ENCODE results near the gene COL6A2. TPM values are rescaled to one million over a fixed set of nuclear protein-coding genes. Genes with fewer than 3 reads are reported as not detected.

COL6A2 gene
- total and polyA plus RNA-seq, 2 of the 13 experiments (the other 11 are each of a cell fraction or from before 2014, with no cell fraction given): 0.07 to 0.41 TPM

GRCh38 chr21:46115441-46116188 lies 17.7 kb downstream of the COL6A2 start (continued):
- no peak for TF ChIP-seq E2F2 (CRISPR knock-in tag; IDR thresholded peaks at IDR 0.05; ENCODE audit: borderline replicate concordance)
- TF ChIP-seq GFI1 (CRISPR knock-in tag; IDR thresholded peaks at IDR 0.05; ENCODE audit: borderline replicate concordance): no peak
- TF ChIP-seq E2F1 (CRISPR knock-in tag; IDR thresholded peaks at IDR 0.05): no peak
- TF ChIP-seq DMTF1 (CRISPR knock-in tag; IDR thresholded peaks at IDR 0.05): no peak

- Histone ChIP-seq H3K79me2 (ENCODE audit: insufficient read depth, low read length) (no peaks in the 10 kb centered on the region), H3K9me3 (ENCODE audit: low read length) (peaks cover 5% of the 10 kb centered on the region; the same call in 1 of the 2 replicates), H3K4me2 (ENCODE audit: low read depth, low read length) (no peak overlapping the region), H3K36me3 (replicated peaks in 1 of 2; ENCODE audit: control insufficient read depth in 1 of 2, insufficient read depth in 2 of 2, low read length in 2 of 2) (no peaks in the 10 kb centered on the region), H3K27ac (ENCODE audit: extremely low read length, insufficient read depth, low read length) (no peak overlapping the region), H3K4me3 (replicated peaks in 1 of 3; ENCODE audit: insufficient read depth in 1 of 3, low read depth in 2 of 3, low read length in 3 of 3) (no peak overlapping the region), H2AFZ (ENCODE audit: low read length) (no peak overlapping the region), H3K27me3 (ENCODE audit: control insufficient read depth in 1 of 2, insufficient read depth in 2 of 2, low read length in 2 of 2) (peaks cover 4 to 29% of the 10 kb centered on the region in 2 experiments; a peak in 3 of 5 replicates), H3K4me1 (ENCODE audit: insufficient read depth, low read length) (no peaks in the 10 kb centered on the region), H4K20me1 (ENCODE audit: insufficient read depth, low read length) (no peaks in the 10 kb centered on the region), H3K9ac (ENCODE audit: insufficient read depth, low read depth, low read length) (no peak overlapping the region)
- ChIA-PET CTCF (ENCODE audit: low intra/inter-chr PET ratio, low total read pairs) (no interaction called here), POLR2A (no interaction called here)
- DNase-seq (ENCODE audit: low spot score): no peak
- no TSS peak for BruUV-seq (replicated peaks)
- in situ Hi-C loops (cut with HindIII; ENCODE audit: extremely low pct_ligation_motif_present, low pct_unique_long_range_greater_than_20kb): no loop called here
- WGBS (ENCODE audit: low lambda C conversion rate): 63% methylated on average over 10 of the region's 20 CpGs
- no peak for FAIRE-seq
- intact Hi-C loops (cut with micrococcal nuclease; ENCODE audit: unreplicated experiment): no loop called here
- ATAC-seq: no peak
- TF ChIP-seq CREB1 (IDR thresholded peaks at IDR 0.05): no peak
- TF ChIP-seq CREB1 (CRISPR knock-in tag; IDR thresholded peaks at IDR 0.05): no peak
- no peak for TF ChIP-seq CTCF (CRISPR knock-in tag; IDR thresholded peaks at IDR 0.05)
- no peak for TF ChIP-seq ZFP82 (CRISPR knock-in tag; IDR thresholded peaks at IDR 0.05; ENCODE audit: borderline replicate concordance)
- TF ChIP-seq HOXA5 (CRISPR knock-in tag; IDR thresholded peaks at IDR 0.05): no peak
- no peak for TF ChIP-seq ZNF124 (CRISPR knock-in tag; IDR thresholded peaks at IDR 0.05)
- no peak for TF ChIP-seq ZNF792 (CRISPR knock-in tag; IDR thresholded peaks at IDR 0.05)
- TF ChIP-seq ZNF138 (CRISPR knock-in tag; IDR thresholded peaks at IDR 0.05; ENCODE audit: low read depth): no peak
- TF ChIP-seq ZNF496 (CRISPR knock-in tag; IDR thresholded peaks at IDR 0.05; ENCODE audit: insufficient replicate concordance): no peak
- no peak for TF ChIP-seq ZFP37 (CRISPR knock-in tag; IDR thresholded peaks at IDR 0.05; ENCODE audit: borderline replicate concordance)
Measured at GRCh38 chr21:46116189-46116775, 18.4 kb downstream of the COL6A2 start.
